NCI-H345 treated with DMSO at 0.1 percent for 48 hours (cell line): ENCODE measurements around the gene MORN1.
"Not testable (repeated sequence)": the region's sequence is repeated elsewhere in the genome, so short reads cannot be mapped to it uniquely, and the experiment has no call there.

Experiments used
- DNase-seq: peaks from one replicate; lab custom pipeline; 2025; ENCODE audit not compliant: unreplicated experiment; lab: John Stamatoyannopoulos, UW

Gene MORN1

GRCh38 chr1:2341706-2342383 is 49.5 kb downstream of the MORN1 start:
- no peak for DNase-seq

DNA sequence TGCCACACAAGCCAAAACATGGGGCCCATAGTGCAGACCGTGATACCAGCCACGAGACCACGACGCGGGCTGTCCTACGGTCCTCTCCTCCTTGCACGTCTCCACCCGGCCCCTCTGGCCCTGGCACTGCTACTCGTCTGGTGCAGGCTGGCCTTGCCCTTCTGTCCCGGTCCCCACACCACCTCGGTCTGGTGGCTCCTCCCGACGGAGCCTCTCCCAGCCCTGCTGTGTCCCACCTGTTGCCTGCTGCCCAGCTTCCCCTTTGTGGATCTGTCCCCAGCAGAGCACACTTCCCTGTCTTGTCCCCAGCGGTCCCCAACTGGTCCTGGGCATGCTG is 50.5 kb downstream of the MORN1 start:
- DNase-seq = no peak

DNA sequence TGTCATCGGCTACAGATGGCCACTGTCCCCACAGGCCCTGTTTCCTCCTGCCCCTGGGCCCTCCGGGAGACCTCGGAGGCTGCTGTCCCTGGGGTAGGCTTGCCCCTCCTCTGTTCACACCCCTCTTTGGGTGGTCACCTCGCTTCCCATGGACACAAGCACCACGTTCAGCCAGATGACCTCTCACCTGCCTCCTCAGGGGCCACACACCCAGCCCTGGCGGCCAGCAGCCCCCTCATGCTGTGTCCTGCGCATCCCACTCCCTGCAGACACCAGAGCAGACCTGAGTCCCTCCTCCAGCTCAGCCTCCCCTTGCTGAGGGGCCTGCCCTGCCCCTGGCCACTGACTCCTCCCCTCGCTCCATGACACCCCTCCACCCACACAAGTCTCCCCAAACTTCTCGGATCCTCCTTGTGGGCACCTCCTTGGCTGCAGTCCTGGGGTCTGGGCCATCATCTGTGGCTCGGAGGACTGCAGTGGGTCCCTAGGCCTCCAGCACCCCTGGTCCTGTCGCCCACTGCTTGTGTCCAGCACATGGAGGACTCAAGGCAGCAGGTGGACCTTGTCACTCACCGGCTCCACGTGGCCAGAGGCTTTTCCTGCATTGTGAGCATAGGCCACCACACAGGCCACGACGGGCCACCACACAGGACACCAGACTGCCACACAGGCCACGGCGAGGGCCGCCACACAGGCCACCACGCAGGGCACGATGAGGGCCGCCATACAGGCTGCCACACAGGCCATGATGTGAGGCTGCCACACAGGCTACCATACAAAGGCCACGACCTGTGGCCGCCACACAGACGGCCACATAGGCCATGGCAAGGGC is 51.1 kb downstream of the MORN1 start:
- no peak for DNase-seq

- DNase-seq = no peak
Measured at GRCh38 chr1:2339206-2340085, 51.9 kb downstream of the MORN1 start.

GRCh38 chr1:2337501-2337900 is 53.9 kb downstream of the MORN1 start:
- DNase-seq = no peak

GRCh38 chr1:2337081-2337480 is 54.3 kb downstream of the MORN1 start:
- no peak for DNase-seq

DNA sequence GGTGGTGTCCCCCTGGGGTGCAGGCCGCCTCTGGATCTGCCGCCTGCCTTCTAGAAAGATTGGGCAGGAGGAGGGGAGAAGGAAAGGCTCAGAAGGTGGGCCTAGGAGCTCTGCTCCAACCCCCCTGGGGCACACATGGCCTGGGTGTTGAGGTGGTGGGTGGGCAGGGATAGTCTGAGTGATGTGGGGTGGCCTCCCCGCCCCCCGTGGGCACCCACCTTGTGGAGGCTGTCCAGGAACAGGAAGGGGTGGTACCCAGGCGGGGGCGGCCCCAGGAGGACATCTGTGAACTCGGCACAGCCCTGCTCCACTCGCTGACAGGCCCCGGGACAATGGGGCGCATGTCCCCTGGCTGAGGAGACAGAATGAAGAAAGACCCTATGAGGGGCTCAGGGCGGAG is 54.9 kb downstream of the MORN1 start:
- no peak for DNase-seq

DNA sequence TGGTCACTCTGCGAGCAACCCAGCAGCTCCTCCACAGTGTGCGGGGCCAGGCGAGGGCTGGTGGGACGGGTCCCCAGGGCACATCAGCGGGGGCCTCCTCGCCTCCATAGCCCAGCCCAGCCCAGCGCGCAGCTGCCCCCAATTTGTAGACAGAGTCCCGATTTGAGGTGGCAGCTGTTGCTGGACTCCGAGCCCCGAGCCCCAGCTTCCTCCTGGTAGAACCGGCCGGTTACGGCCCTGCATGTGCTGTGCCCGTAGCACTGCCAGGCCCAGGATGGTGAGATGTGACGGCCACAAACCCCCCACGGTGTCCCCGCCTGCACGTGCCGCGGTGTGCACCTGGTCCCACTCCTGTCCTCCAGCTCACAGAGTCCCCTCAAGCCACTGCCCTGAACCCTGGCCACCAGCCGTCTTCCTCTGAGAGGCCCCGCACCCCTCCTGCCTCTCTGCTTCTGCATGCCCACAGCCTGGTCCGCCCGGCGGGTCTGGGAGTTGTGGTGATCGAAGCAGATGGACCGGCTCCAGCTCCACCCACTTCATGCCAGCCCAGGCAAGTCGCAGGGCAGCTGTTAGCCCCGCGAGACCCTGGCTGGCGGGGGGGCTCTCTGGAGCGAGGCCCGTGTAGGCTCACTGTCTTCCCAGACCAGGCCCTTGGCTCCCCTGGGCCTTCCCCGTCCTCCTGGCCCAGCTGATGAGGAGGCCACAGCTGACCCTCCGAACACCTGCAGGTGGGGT is 55.5 kb downstream of the MORN1 start:
- no peak for DNase-seq

- DNase-seq = no peak
Measured at GRCh38 chr1:2334883-2335534, 56.3 kb downstream of the MORN1 start.

GRCh38 chr1:2334366-2334765 is 57.0 kb downstream of the MORN1 start:
- no peak for DNase-seq

GRCh38 chr1:2331580-2331979 is 59.8 kb downstream of the MORN1 start:
- DNase-seq = not testable (repeated sequence)

- DNase-seq = no peak
Measured at GRCh38 chr1:2331200-2331544, 60.2 kb downstream of the MORN1 start.

GRCh38 chr1:2330519-2331199 is 60.7 kb downstream of the MORN1 start:
- no peak for DNase-seq

DNA sequence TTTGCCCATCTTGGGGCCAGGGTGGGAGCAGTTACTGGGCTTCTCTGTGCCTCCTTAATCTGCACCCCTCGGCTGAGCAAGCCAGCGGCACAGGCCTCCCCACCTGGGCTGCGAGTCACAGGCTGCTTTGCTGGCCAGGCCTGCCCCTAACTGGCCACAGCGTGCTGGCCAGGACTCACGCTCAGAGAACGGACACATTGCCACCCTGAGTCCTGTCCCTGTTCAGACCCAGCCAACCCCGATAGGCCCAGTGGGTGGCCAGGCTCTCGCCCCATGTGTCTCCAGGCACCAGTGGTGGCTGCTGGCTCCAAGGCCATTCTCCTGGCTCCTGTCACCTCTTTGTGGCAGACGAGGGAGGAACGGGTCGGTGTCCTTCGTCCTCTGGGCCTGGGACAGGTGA is 61.3 kb downstream of the MORN1 start:
- no peak for DNase-seq

DNA sequence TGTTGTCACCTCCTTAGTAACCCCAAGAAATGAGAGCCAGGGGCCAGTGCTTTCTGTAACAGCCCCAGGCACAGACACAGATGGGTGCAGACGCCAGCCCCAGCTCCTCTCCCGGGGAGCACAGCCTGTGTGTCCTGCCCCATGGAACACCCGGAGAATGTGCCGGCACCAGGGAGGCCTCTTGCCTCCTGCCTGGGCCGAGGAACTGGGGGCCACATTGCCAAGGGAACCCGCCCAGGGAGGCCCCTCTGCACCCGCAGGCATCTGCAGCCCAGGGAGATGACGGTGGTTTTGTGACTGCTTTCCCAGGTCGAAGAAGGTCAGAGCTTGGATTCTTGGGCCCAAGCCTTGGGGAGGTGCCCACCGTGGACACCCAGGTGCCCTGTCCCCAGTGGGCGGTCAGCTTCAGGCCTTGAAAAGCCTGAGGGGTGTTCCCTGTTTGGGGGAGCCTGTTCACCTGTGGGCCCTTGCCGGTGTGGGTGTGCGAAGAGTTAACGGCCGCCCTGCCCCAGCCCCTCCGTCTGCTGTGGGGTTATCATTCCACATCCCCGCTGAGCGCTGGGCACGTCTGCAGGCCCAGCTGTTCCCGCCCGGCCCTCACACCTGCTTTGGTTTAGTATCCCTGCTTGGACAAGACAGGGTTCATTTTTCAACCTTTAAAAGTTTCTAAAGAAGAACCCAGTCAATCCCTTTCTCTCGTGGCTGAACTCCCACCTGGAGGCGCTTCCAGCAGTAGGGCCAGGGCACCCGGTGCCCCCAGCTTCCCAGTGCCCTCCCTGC is 62.5 kb downstream of the MORN1 start:
- no peak for DNase-seq

- DNase-seq = no peak
Measured at GRCh38 chr1:2327841-2328240, 63.5 kb downstream of the MORN1 start.

DNA sequence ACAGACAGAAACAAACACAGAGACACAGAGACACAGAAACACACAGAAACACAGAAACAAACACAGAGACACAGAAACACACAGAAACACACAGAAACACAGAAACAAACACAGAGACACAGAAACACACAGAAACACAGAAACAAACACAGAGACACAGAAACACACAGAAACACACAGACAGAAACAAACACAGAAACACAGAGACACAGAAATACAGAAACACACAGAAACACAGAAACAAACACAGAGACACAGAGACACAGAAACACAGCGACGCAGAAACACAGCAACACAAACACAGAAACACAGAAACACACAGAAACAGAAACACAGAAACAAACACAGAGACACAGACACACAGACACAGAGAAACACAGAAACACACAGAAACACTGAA is 64.2 kb downstream of the MORN1 start:
- not testable (repeated sequence) for DNase-seq

GRCh38 chr1:2326524-2326923 is 64.8 kb downstream of the MORN1 start:
- DNase-seq = no peak
